GM23338 (cell line): Measurements from ENCODE around the gene MAT2B.

Experiments used
- CTCF ChIP-seq, 2 experiments: fragments of 200-600 bp in 1 of 2; sonication (generic) in 1 of 2; conservative IDR thresholded peaks; 2 replicates each; pipeline versions ENCODE4 v1.5.1 to v1.6.1; 2016 to 2017; ENCODE audit warnings: antibody characterized with exemption in 2 of 2, low read depth in 2 of 2, mild to moderate bottlenecking in 2 of 2, moderate library complexity in 1 of 2
- POLR2AphosphoS5 ChIP-seq: IDR thresholded peaks from 2 replicates; pipeline ENCODE4 v1.6.1; 2016; ENCODE audit warnings: antibody characterized with exemption, low read depth

- TF ChIP-seq CTCF (conservative IDR thresholded peaks at IDR 0.05; ENCODE audit: low read depth in 2 of 2) (no peak), POLR2AphosphoS5 (no peak)
Observed at GRCh38 chr5:163563112-163563511, 57.7 kb downstream of the MAT2B start.
